Measurements from ENCODE around the gene NKX1-2. TPM values are rescaled to one million over a fixed set of nuclear protein-coding genes. Genes with fewer than 3 reads are reported as not detected.
A peak's percentile ranks its signal among the peaks of the same experiment; 100 is the strongest.

The NKX1-2 gene
- total and polyA plus RNA-seq, 2 donors from 2014 or later, result not detected

GRCh38 chr10:124481717-124482116, 31.9 kb upstream of the NKX1-2 start:
- FAIRE-seq, result no peak

DNA sequence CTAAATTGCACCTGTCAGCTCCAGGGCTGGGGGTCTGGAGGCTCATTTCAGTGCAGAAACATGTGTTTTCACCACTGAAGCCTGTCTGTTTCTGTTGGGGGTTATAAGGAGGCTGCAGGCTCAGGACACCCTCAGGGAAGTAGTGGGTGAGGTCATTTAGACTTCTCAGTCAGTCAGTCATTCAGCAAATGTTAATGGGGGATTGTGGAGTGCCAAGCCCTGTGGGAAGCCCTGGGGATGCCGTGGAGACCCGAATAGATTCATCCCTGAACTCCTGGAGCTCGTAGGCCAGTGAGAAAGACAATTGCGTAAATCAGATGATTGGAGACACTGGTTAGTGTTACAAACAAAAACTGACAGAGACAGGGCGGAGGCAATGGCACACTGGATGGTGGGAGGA, 31.0 kb upstream of the NKX1-2 start:
- H3K9me3 ChIP-seq (ENCODE audit: control insufficient read depth in 2 of 3, insufficient read depth in 1 of 3, low read length in 3 of 3), result no peaks in the 10 kb centered on the region
- no peak overlapping the region for H3K9ac ChIP-seq (ENCODE audit: low read length in 3 of 3)
- FAIRE-seq (no peak), DNase-seq (peak in 1 of 5 donors; percentile 3)
- H3K27me3 ChIP-seq (ENCODE audit: control insufficient read depth, insufficient read depth, low read length), result no peaks in the 10 kb centered on the region
- peaks cover 0 to 4% (median 4%) of the 10 kb centered on the region in 3 donors for H3K4me1 ChIP-seq (ENCODE audit: control insufficient read depth in 2 of 3, insufficient read depth in 2 of 3, low read depth in 1 of 3, low read length in 3 of 3)
- no peaks in the 10 kb centered on the region for H3K36me3 ChIP-seq (ENCODE audit: control insufficient read depth in 2 of 3, insufficient read depth in 3 of 3, low read length in 3 of 3)
- no peak overlapping the region for H3K27ac ChIP-seq (ENCODE audit: low read depth in 2 of 2, low read length in 2 of 2)
- TF ChIP-seq, protein P1, sequence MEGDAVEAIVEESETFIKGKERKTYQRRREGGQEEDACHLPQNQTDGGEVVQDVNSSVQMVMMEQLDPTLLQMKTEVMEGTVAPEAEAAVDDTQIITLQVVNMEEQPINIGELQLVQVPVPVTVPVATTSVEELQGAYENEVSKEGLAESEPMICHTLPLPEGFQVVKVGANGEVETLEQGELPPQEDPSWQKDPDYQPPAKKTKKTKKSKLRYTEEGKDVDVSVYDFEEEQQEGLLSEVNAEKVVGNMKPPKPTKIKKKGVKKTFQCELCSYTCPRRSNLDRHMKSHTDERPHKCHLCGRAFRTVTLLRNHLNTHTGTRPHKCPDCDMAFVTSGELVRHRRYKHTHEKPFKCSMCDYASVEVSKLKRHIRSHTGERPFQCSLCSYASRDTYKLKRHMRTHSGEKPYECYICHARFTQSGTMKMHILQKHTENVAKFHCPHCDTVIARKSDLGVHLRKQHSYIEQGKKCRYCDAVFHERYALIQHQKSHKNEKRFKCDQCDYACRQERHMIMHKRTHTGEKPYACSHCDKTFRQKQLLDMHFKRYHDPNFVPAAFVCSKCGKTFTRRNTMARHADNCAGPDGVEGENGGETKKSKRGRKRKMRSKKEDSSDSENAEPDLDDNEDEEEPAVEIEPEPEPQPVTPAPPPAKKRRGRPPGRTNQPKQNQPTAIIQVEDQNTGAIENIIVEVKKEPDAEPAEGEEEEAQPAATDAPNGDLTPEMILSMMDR (IDR thresholded peaks at IDR 0.05; ENCODE audit: borderline replicate concordance, extremely low read depth, insufficient read depth), result no peak
- no peak overlapping the region for H3K4me3 ChIP-seq (ENCODE audit: low read length in 3 of 3)
- intact Hi-C loops (cut with DNase I), result no loop called here

More at GRCh38 chr10:124481717-124482116, 31.9 kb upstream of the NKX1-2 start:
- H3K27ac ChIP-seq (ENCODE audit: low read depth in 2 of 2, low read length in 2 of 2), result no peak overlapping the region
- TF ChIP-seq, protein P1 (IDR thresholded peaks at IDR 0.05; ENCODE audit: borderline replicate concordance, extremely low read depth, insufficient read depth), result no peak
- H3K9ac ChIP-seq (ENCODE audit: low read length in 3 of 3), result no peak overlapping the region
- no peaks in the 10 kb centered on the region for H3K36me3 ChIP-seq (ENCODE audit: control insufficient read depth in 2 of 3, insufficient read depth in 3 of 3, low read length in 3 of 3)
- DNase-seq, result peak in 4 of 5 donors; percentile 32 to 47 (median 38)
- H3K4me1 ChIP-seq (ENCODE audit: control insufficient read depth in 2 of 3, insufficient read depth in 2 of 3, low read depth in 1 of 3, low read length in 3 of 3), result peaks cover 0 to 4% (median 4%) of the 10 kb centered on the region in 3 donors
- intact Hi-C loops (cut with DNase I), result no loop called here
- H3K9me3 ChIP-seq (ENCODE audit: control insufficient read depth in 2 of 3, insufficient read depth in 1 of 3, low read length in 3 of 3), result no peaks in the 10 kb centered on the region
- no peaks in the 10 kb centered on the region for H3K27me3 ChIP-seq (ENCODE audit: control insufficient read depth, insufficient read depth, low read length)
- no peak overlapping the region for H3K4me3 ChIP-seq (ENCODE audit: low read length in 3 of 3)

DNA sequence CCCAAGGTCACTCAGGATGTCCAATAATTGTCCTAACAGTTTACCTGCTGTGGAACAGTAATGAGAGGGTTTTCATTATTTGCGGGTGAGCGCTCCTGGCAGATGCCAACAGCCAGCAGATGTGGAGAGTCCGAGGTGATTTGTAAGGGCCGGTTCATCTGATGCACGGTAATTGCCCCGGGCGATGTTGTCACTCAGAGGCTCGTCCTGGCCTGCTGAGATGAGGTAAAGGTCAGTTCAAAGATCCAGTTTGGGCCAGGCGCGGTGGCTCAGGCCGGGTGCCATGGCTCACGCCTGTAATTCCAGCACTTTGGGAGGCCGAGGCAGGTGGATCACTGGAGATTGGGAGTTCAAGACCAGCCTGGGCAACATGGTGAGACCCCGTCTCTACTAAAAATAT, 28.7 kb upstream of the NKX1-2 start:
- no peak overlapping the region for H3K27ac ChIP-seq (ENCODE audit: low read depth in 2 of 2, low read length in 2 of 2)
- no peaks in the 10 kb centered on the region for H3K27me3 ChIP-seq (ENCODE audit: control insufficient read depth, insufficient read depth, low read length)
- no peak for FAIRE-seq
- TF ChIP-seq, protein P1 (IDR thresholded peaks at IDR 0.05; ENCODE audit: borderline replicate concordance, extremely low read depth, insufficient read depth), result no peak
- no peaks in the 10 kb centered on the region for H3K36me3 ChIP-seq (ENCODE audit: control insufficient read depth in 2 of 3, insufficient read depth in 3 of 3, low read length in 3 of 3)
- intact Hi-C loops (cut with DNase I), result no loop called here
- no peaks in the 10 kb centered on the region for H3K9me3 ChIP-seq (ENCODE audit: control insufficient read depth in 2 of 3, insufficient read depth in 1 of 3, low read length in 3 of 3)
- DNase-seq, result peak in 2 of 5 donors; percentile 36 to 61
- no peak overlapping the region for H3K9ac ChIP-seq (ENCODE audit: low read length in 3 of 3)
- H3K4me1 ChIP-seq (ENCODE audit: control insufficient read depth in 2 of 3, insufficient read depth in 2 of 3, low read depth in 1 of 3, low read length in 3 of 3), result peaks cover 0 to 7% (median 4%) of the 10 kb centered on the region in 3 donors
- H3K4me3 ChIP-seq (ENCODE audit: low read length in 3 of 3), result no peak overlapping the region
